OCI-LY3 (cell line): ENCODE measurements around the gene SDK1.

Experiments
- CTCF ChIP-seq: fragments of 200-600, 300-600 bp; sonication (generic); IDR thresholded peaks from 2 replicates; pipeline ENCODE4 v1.5.1; 2014; ENCODE audit warnings: antibody characterized with exemption, low read length, low read depth
- EZH2phosphoT487 ChIP-seq: fragments of 200-600 bp; shearing (Covaris generic); IDR thresholded peaks from 2 replicates; pipeline ENCODE4 v1.6.1; 2018; ENCODE audit warnings: antibody characterized with exemption, mixed run types, low read depth

GRCh38 chr7:3438352-3438751, 137.3 kb downstream of the SDK1 start:
- TF ChIP-seq CTCF (no peak), EZH2phosphoT487 (no peak)
